ENCODE data around the gene SIRPD. TPM values are rescaled to one million over a fixed set of nuclear protein-coding genes. Genes with fewer than 3 reads are reported as not detected.
A peak's percentile ranks its signal among the peaks of the same experiment; 100 is the strongest.
"Not testable (repeated sequence)": the region's sequence is repeated elsewhere in the genome, so short reads cannot be mapped to it uniquely, and the experiment has no call there.

SIRPD gene
- total RNA-seq, 1 experiment from 2014 or later, result 0.18 TPM

- peak; percentile 48 for DNase-seq
- CTCF ChIA-PET, result no interaction called here
- TF ChIP-seq CTCF (conservative IDR thresholded peaks at IDR 0.05; ENCODE audit: low read depth, low read length) (no peak), EZH2phosphoT487 (IDR thresholded peaks at IDR 0.05; ENCODE audit: borderline replicate concordance, low read length) (no peak), EZH2 (IDR thresholded peaks at IDR 0.05; ENCODE audit: low read length, unreplicated experiment) (no peak)
- Histone ChIP-seq H3K36me3 (ENCODE audit: low read depth, low read length) (no peaks in the 10 kb centered on the region; the same call in 1 of the 2 replicates), H3K27me3 (ENCODE audit: low read length) (no peaks in the 10 kb centered on the region), H3K79me2 (ENCODE audit: low read length) (no peaks in the 10 kb centered on the region), H3K9me3 (ENCODE audit: low read length) (no peaks in the 10 kb centered on the region; the same call in 1 of the 2 replicates), H3K4me1 (ENCODE audit: insufficient read depth, low read length) (peaks cover 18% of the 10 kb centered on the region), H2AFZ (ENCODE audit: low read length) (no peak overlapping the region), H3K27ac (ENCODE audit: low read length) (no peak overlapping the region), H3K9me2 (replicated peaks; ENCODE audit: low read length) (no peaks in the 10 kb centered on the region), H4K20me1 (ENCODE audit: low read length) (no peaks in the 10 kb centered on the region), H3K4me2 (ENCODE audit: low read length) (no peak overlapping the region), H3K4me3 (ENCODE audit: low read length) (no peak overlapping the region), H3K9ac (ENCODE audit: low read length) (no peak overlapping the region), H3F3A (ENCODE audit: low read length, unreplicated experiment) (no peaks in the 10 kb centered on the region)
- intact Hi-C loops (cut with micrococcal nuclease), result no loop called here
- no TSS peak for BruUV-seq (replicated peaks)
- POLR2A ChIA-PET (ENCODE audit: unreplicated experiment), result no interaction called here
- ATAC-seq, result no peak
Observed at GRCh38 chr20:1499528-1500420, 57.7 kb downstream of the SIRPD start.

GRCh38 chr20:1497371-1497770, 60.1 kb downstream of the SIRPD start:
- POLR2A ChIA-PET (ENCODE audit: unreplicated experiment); H3F3A ChIP-seq (ENCODE audit: low read length, unreplicated experiment); H3K27me3 ChIP-seq (ENCODE audit: low read length); H2AFZ ChIP-seq (ENCODE audit: low read length); H3K4me3 ChIP-seq (ENCODE audit: low read length); H4K20me1 ChIP-seq (ENCODE audit: low read length); ATAC-seq; H3K9me2 ChIP-seq (replicated peaks; ENCODE audit: low read length); CTCF ChIA-PET; intact Hi-C loops (cut with micrococcal nuclease); BruUV-seq (replicated peaks); H3K4me1 ChIP-seq (ENCODE audit: insufficient read depth, low read length); H3K9me3 ChIP-seq (ENCODE audit: low read length); H3K79me2 ChIP-seq (ENCODE audit: low read length); H3K27ac ChIP-seq (ENCODE audit: low read length); H3K9ac ChIP-seq (ENCODE audit: low read length); H3K4me2 ChIP-seq (ENCODE audit: low read length); H3K36me3 ChIP-seq (ENCODE audit: low read depth, low read length): not testable (repeated sequence)
- peak; percentile 45 for DNase-seq

- ChIA-PET POLR2A (ENCODE audit: unreplicated experiment) (no interaction called here), CTCF (no interaction called here)
- ATAC-seq, result no peak
- no TSS peak for BruUV-seq (replicated peaks)
- no peaks in the 10 kb centered on the region for H3K36me3 ChIP-seq (ENCODE audit: low read depth, low read length)
- DNase-seq, result no peak
- H3K27ac ChIP-seq (ENCODE audit: low read length), result no peak overlapping the region
- H3K79me2 ChIP-seq (ENCODE audit: low read length), result no peaks in the 10 kb centered on the region
- no peak for TF ChIP-seq CTCF (conservative IDR thresholded peaks at IDR 0.05; ENCODE audit: low read depth, low read length)
- no peak for TF ChIP-seq EZH2 (IDR thresholded peaks at IDR 0.05; ENCODE audit: low read length, unreplicated experiment)
- no peak for TF ChIP-seq EZH2phosphoT487 (IDR thresholded peaks at IDR 0.05; ENCODE audit: borderline replicate concordance, low read length)
- no peaks in the 10 kb centered on the region for H3K27me3 ChIP-seq (ENCODE audit: low read length)
- no peak overlapping the region for H3K4me2 ChIP-seq (ENCODE audit: low read length)
- intact Hi-C loops (cut with micrococcal nuclease), result no loop called here
- H3K9me3 ChIP-seq (ENCODE audit: low read length), result no peaks in the 10 kb centered on the region
- H4K20me1 ChIP-seq (ENCODE audit: low read length), result no peaks in the 10 kb centered on the region
- H3K4me1 ChIP-seq (ENCODE audit: insufficient read depth, low read length), result peaks cover 9% of the 10 kb centered on the region
- no peaks in the 10 kb centered on the region for H3K9me2 ChIP-seq (replicated peaks; ENCODE audit: low read length)
- H3K9ac ChIP-seq (ENCODE audit: low read length), result no peak overlapping the region
- no peak overlapping the region for H3K4me3 ChIP-seq (ENCODE audit: low read length)
- H2AFZ ChIP-seq (ENCODE audit: low read length), result no peak overlapping the region
- H3F3A ChIP-seq (ENCODE audit: low read length, unreplicated experiment), result no peaks in the 10 kb centered on the region
Observed at GRCh38 chr20:1496930-1497329, 60.6 kb downstream of the SIRPD start.
